ENCODE data around the gene TMCO6.
"Not testable (repeated sequence)": the region's sequence is repeated elsewhere in the genome, so short reads cannot be mapped to it uniquely, and the experiment has no call there.

TMCO6 gene

DNA sequence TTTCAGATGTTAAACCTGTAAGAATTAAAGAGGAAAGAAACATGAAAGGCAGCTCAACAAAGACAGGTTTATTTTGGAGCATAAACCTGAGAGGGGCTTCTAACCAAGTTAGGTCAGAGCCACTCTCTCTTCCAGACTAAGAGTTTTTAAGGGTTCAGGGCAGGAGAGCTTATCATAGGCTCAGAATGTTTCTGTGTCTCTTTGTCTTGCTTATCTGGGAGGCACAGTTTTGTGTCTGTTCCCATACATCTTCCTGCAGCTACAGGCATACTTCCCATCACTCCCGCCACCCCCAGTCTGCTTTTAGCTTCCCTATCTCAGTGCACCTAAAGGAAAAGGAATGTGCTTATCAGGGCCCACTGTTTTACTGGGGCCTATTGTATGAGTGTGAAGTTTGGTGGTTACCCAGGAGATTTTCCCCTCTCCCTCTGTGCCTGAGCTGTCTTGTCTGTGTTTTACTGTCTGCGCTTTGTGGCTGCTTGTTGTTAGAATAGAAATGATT, 28.2 kb upstream of the TMCO6 start:
- H3K4me1 Mint-ChIP-seq: peaks cover 17% of the 10 kb centered on the region
- no peaks in the 10 kb centered on the region for H3K9me3 Mint-ChIP-seq
- H3K4me3 Mint-ChIP-seq: no peak overlapping the region
- no peaks in the 10 kb centered on the region for H3K36me3 Mint-ChIP-seq
- H3K27ac Mint-ChIP-seq: peak overlapping the region; percentile 8
- no peaks in the 10 kb centered on the region for H3K27me3 Mint-ChIP-seq
- ATAC-seq: no peak

DNA sequence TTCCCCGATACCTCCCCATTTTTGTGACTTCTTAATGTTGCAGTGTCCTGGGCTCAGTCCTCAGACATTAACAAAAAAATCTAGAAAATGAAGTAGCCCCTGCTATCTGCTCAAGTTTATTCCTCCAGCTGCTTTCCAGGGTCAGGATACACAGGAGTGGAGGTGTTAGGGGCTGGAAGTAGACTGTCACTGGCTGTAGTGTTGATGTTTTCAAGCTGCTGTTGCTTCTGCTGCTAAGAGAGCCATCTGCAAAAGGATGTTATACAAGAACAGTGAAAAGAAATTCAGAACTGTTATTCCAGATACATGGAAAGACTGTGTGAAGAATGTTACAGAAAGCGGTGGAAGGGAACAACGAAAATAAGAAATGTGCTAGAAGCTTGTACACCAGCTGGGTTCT, 16.9 kb upstream of the TMCO6 start:
- no peak overlapping the region for H3K4me3 Mint-ChIP-seq
- H3K9me3 Mint-ChIP-seq: no peaks in the 10 kb centered on the region
- no peaks in the 10 kb centered on the region for H3K36me3 Mint-ChIP-seq
- no peak for ATAC-seq
- no peak overlapping the region for H3K27ac Mint-ChIP-seq
- no peaks in the 10 kb centered on the region for H3K4me1 Mint-ChIP-seq
- peaks cover 13% of the 10 kb centered on the region for H3K27me3 Mint-ChIP-seq

- not testable (repeated sequence) for ATAC-seq, H3K4me1 Mint-ChIP-seq, H3K9me3 Mint-ChIP-seq, H3K27ac Mint-ChIP-seq, H3K4me3 Mint-ChIP-seq, H3K36me3 Mint-ChIP-seq, H3K27me3 Mint-ChIP-seq
Observed at GRCh38 chr5:140623061-140623460, 16.2 kb upstream of the TMCO6 start.

DNA sequence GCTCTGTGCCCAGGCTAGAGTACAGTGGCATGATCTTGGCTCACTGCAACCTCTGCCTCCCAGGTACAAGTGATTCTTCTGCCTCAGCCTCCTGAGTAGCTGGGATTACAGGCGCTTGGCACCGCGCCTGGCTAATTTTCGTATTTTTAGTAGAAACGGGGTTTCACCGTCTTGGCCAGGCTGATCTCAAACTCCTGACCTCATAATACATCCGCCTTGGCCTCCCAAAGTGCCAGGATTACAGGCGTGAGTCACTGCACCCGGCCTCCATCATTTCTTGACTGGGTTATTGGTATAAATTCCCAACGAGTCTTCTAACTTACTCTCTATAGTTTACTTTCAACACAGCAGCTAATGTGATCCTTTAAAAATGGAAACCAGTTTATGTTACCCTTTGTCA, 14.4 kb upstream of the TMCO6 start:
- H3K9me3 Mint-ChIP-seq, H3K36me3 Mint-ChIP-seq, H3K27me3 Mint-ChIP-seq, H3K4me1 Mint-ChIP-seq, ATAC-seq, H3K4me3 Mint-ChIP-seq, H3K27ac Mint-ChIP-seq: not testable (repeated sequence)

DNA sequence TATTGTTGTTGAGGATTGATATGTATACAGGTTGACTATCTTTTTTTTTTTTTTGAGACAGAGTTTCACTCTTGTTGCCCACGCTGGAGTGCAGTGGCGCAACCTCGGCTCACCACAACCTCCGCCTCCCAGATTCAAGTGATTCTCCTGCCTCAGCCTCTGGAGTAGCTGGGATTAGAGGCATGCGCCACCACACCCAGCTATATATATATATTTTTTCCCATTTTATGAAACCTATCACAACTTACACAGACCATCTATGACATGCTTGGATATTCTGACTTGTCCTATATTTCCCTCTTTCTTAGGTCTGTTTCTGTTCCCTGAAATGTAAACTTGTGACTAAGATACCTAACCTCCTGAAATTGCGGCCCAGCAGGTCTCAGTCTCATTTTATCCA, 11.3 kb upstream of the TMCO6 start:
- no peak overlapping the region for H3K27ac Mint-ChIP-seq
- no peak overlapping the region for H3K4me3 Mint-ChIP-seq
- peaks cover 13% of the 10 kb centered on the region for H3K4me1 Mint-ChIP-seq
- no peak for ATAC-seq
- peaks cover 9% of the 10 kb centered on the region for H3K27me3 Mint-ChIP-seq
- H3K36me3 Mint-ChIP-seq: peaks cover 5% of the 10 kb centered on the region
- no peaks in the 10 kb centered on the region for H3K9me3 Mint-ChIP-seq

DNA sequence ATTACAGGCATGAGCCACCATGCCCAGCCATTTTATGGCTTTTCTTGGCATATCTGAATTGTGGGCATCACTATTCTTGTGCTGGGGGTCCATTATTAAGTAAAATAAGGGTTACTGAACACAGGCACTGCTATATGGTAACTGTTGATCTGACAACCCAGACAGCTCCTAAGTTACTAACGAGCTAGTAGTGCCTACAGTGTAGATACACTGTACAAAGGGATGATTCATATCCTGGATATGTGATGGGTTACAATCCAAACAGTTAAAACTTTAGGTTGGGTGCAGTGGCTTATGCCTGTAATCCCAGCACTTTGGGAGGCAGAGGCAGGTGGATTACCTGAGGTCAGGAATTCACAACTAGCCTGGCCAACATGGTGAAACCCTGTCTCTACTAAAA, 10.5 kb upstream of the TMCO6 start:
- ATAC-seq: no peak
- Mint-ChIP-seq H3K4me3 (no peak overlapping the region), H3K27ac (no peak overlapping the region), H3K9me3 (no peaks in the 10 kb centered on the region), H3K27me3 (peaks cover 9% of the 10 kb centered on the region), H3K4me1 (peaks cover 19% of the 10 kb centered on the region), H3K36me3 (peaks cover 5% of the 10 kb centered on the region)

DNA sequence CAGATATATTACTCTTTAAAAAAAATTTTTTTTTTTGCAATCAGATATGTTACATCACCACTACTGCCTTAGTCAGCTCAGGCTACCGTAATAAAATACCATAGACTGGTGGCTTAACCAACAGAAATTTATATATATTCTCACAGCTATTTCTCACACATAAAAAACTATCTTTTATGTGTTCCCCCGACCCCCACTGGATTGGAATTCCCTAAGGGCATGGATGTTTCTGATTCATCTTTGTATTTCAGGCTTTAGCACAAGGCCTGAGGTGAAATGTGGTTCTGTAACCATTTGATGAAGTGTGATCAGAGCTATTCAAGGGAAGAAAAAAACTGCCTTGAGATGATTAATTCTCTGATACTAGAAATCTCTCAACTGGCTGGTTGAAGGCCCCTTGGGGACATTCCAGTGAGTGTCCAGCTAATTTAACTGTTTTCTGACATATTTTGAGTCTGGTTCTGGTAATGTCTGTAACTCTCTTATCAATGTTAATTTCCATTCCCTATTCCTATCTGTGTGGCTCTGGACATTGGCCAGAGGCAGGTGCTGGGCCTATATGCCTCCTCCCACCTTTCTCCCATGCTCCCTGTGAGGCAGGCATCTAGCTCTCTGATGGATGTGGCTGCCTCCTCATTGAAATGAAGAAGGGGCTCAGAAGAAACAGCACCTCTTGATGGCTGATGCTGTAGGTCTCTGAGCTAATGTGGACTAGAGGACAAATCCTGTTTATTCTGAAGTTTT, 8.8 kb upstream of the TMCO6 start:
- Mint-ChIP-seq H3K36me3 (peaks cover 5% of the 10 kb centered on the region), H3K9me3 (no peaks in the 10 kb centered on the region), H3K27me3 (peaks cover 9% of the 10 kb centered on the region), H3K4me1 (peaks cover 19% of the 10 kb centered on the region), H3K27ac (no peak overlapping the region), H3K4me3 (no peak overlapping the region)
- no peak for ATAC-seq

DNA sequence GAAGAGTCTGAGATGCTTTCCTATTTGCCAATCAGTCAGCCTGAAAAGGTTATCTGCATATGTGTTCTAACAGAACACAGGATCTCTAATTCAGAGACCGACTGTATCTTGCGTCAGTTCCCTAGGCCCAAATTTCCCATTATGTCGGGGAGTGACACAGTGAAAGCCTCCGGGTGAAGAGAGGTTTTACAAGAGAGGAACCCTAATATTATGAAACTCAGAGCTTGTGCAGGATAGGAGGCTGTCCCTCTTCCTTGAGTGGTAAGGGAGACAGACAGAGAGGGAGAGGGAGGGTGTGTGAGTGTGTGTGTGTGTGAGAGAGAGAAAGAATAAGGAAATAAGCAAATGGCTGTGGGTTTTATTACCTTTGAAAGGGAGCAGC, 8.2 kb upstream of the TMCO6 start:
- H3K4me3 Mint-ChIP-seq: peak overlapping the region; percentile 10
- no peak overlapping the region for H3K27ac Mint-ChIP-seq
- peaks cover 5% of the 10 kb centered on the region for H3K36me3 Mint-ChIP-seq
- H3K4me1 Mint-ChIP-seq: peaks cover 19% of the 10 kb centered on the region
- no peak for ATAC-seq
- peaks cover 9% of the 10 kb centered on the region for H3K27me3 Mint-ChIP-seq
- H3K9me3 Mint-ChIP-seq: no peaks in the 10 kb centered on the region

DNA sequence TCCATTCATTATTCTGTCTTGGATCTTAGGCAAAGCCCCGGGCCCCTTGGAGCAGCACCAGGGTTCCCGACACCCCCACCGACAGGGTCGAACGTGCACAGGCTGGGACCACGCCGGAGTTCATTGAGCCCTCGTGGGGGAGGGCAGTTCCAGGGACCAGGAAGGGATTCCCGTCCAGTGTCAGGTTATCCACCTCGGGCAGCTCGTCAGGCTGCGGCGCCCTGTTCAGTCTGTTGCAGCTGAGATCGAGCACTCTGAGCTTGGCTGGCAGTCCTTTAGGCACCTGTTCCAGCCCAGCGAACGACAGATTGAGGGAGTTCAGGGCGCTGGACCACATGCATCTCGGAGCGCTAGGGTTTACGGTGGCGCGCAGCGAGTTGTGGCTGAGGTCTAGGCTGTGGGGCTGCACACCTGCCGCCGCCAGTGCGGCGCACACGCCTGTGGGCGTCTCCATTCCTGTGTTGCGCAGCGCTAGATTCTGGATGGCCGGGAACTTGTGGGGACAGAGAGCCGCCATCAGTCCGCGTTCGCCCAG, 7.4 kb upstream of the TMCO6 start:
- ATAC-seq: peak; percentile 76
- Mint-ChIP-seq H3K4me1 (peaks cover 19% of the 10 kb centered on the region), H3K9me3 (no peaks in the 10 kb centered on the region), H3K4me3 (peak overlapping the region; percentile 77), H3K27me3 (peaks cover 9% of the 10 kb centered on the region), H3K27ac (peak overlapping the region; percentile 21), H3K36me3 (peaks cover 5% of the 10 kb centered on the region)

GRCh38 chr5:140632366-140633020, 6.8 kb upstream of the TMCO6 start:
- peak; percentile 83 for ATAC-seq
- H3K27ac Mint-ChIP-seq: peak overlapping the region; percentile 21

DNA sequence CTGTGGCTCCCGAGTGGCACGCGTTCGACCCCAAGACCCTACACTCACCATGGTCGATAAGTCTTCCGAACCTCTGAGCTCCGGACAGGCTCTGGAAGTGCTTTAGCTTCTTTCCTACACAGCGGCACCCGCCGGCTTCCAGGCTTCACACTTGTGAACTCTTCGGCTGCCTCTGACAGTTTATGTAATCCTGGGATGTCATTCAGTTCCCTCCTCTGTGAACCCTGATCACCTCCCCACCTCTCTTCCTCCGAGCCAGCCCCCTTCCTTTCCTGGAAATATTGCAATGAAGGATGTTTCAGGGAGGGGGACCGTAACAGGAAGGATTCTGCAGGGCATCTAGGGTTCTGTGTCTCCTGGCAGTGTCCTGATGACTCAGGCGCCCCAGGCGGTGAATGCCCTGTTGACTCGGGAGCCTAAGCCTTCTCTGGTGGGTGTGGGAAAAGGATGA, 6.2 kb upstream of the TMCO6 start, which contains the start of gene CD14:
Gene CD14, minus strand, starts transcription at position 155 of the 451 bp plus-strand sequence. Its CDS starts 104 bp downstream, at position 51.
- peaks cover 9% of the 10 kb centered on the region for H3K27me3 Mint-ChIP-seq
- H3K4me1 Mint-ChIP-seq: peaks cover 19% of the 10 kb centered on the region
- peak within 1 kb of the TSS; percentile 21 for H3K27ac Mint-ChIP-seq
- H3K4me3 Mint-ChIP-seq: peak within 1 kb of the TSS; percentile 77
- no peaks in the 10 kb centered on the region for H3K9me3 Mint-ChIP-seq
- H3K36me3 Mint-ChIP-seq: peaks cover 3% of the 10 kb centered on the region
- no peak for ATAC-seq

More at GRCh38 chr5:140632366-140633020, 6.8 kb upstream of the TMCO6 start:
- Mint-ChIP-seq H3K27me3 (peaks cover 9% of the 10 kb centered on the region), H3K4me3 (peak overlapping the region; percentile 77), H3K36me3 (peaks cover 5% of the 10 kb centered on the region), H3K9me3 (no peaks in the 10 kb centered on the region), H3K4me1 (peaks cover 19% of the 10 kb centered on the region)

GRCh38 chr5:140633501-140633900, 5.8 kb upstream of the TMCO6 start:
- peak overlapping the region; percentile 21 for H3K27ac Mint-ChIP-seq
- no peak for ATAC-seq
- no peaks in the 10 kb centered on the region for H3K36me3 Mint-ChIP-seq

GRCh38 chr5:140634103-140634502, 5.1 kb upstream of the TMCO6 start:
- H3K36me3 Mint-ChIP-seq: no peaks in the 10 kb centered on the region
- no peak for ATAC-seq
- no peak overlapping the region for H3K4me3 Mint-ChIP-seq
- H3K4me1 Mint-ChIP-seq: peaks cover 26% of the 10 kb centered on the region
- H3K9me3 Mint-ChIP-seq: no peaks in the 10 kb centered on the region
- no peak overlapping the region for H3K27ac Mint-ChIP-seq
- H3K27me3 Mint-ChIP-seq: peaks cover 9% of the 10 kb centered on the region

More at GRCh38 chr5:140633501-140633900, 5.8 kb upstream of the TMCO6 start:
- H3K4me1 Mint-ChIP-seq: peaks cover 20% of the 10 kb centered on the region
- H3K9me3 Mint-ChIP-seq: no peaks in the 10 kb centered on the region
- H3K4me3 Mint-ChIP-seq: peak overlapping the region; percentile 77
- H3K27me3 Mint-ChIP-seq: peaks cover 9% of the 10 kb centered on the region

- Mint-ChIP-seq H3K36me3 (no peaks in the 10 kb centered on the region), H3K4me3 (no peak overlapping the region), H3K4me1 (peaks cover 36% of the 10 kb centered on the region), H3K27me3 (peaks cover 9% of the 10 kb centered on the region), H3K27ac (no peak overlapping the region), H3K9me3 (no peaks in the 10 kb centered on the region)
- no peak for ATAC-seq
Observed at GRCh38 chr5:140635291-140636257, 3.7 kb upstream of the TMCO6 start.

Measured in stimulated activated memory B cell treated with anti-CD40 and anti-IgM and Interleukin-4, amounts not matched to agents 10 μg/mL and 1 μg/mL and 100 μg/mL, for 72 hours (primary cell).